Peyer's patch (tissue), 4 donors: ENCODE measurements around the gene MTARC1. TPM values are rescaled to one million over a fixed set of nuclear protein-coding genes. Genes with fewer than 3 reads are reported as not detected.
A peak's percentile ranks its signal among the peaks of the same experiment; 100 is the strongest.

ENCODE experiments used
- DNase-seq, 3 donors: peaks; one replicate each; pipeline ENCODE4 v3.0.0-alpha.2; 2017 to 2019
- H3K27ac ChIP-seq, 4 donors: fragments of 200-600 bp; sonication (generic); one replicate each; pipeline ENCODE4 v1.5.1; 2016 to 2019
- H3K27me3 ChIP-seq, 2 donors: fragments of 200-600 bp; sonication (generic); one replicate each; pipeline ENCODE4 v1.5.1; 2019
- H3K36me3 ChIP-seq, 3 donors: fragments of 200-600 bp; sonication (generic); one replicate each; pipeline ENCODE4 v1.5.1; 2016 to 2019
- H3K4me1 ChIP-seq, 4 donors: fragments of 200-600 bp; sonication (generic); one replicate each; pipeline ENCODE4 v1.5.1; 2016 to 2019
- H3K4me3 ChIP-seq, 4 donors: fragments of 200-600 bp; sonication (generic); 1 replicate in 3 of 4; 2 replicates in 1 of 4; pipeline ENCODE4 v1.5.1; 2016 to 2019; ENCODE audit warnings: mild to moderate bottlenecking in 1 of 4
- H3K9me3 ChIP-seq, 4 donors: fragments of 200-600 bp; sonication (generic); one replicate each; pipeline ENCODE4 v1.5.1; 2016 to 2019; ENCODE audit warnings: mild to moderate bottlenecking in 1 of 4
- CTCF ChIP-seq, 6 experiments: fragments of 450-650 bp in 4 of 6; fragments of 200-600 bp in 2 of 6; sonication (generic) in 1 of 6; IDR thresholded peaks; one replicate each; pipeline ENCODE4 v1.5.1; 2017 to 2019; ENCODE audit warnings: antibody characterized with exemption in 6 of 6, mild to moderate bottlenecking in 3 of 6, moderate library complexity in 1 of 6
- POLR2A ChIP-seq, 2 donors: fragments of 450-650 bp; IDR thresholded peaks; one replicate each; pipeline ENCODE4 v1.5.1; 2017; ENCODE audit warnings: antibody characterized with exemption in 2 of 2, mild to moderate bottlenecking in 2 of 2, moderate library complexity in 2 of 2
- total RNA-seq, 4 donors: library from RNA; depleted of rRNA; stranded (reverse); fragments of >200 nt; gene quantifications; one replicate each; pipeline ENCODE4 v1.1.0, GENCODE V29; 2016

The MTARC1 gene
- total RNA-seq, 4 donors from 2014 or later: 3.3 to 7.8 (median 5.8) TPM

GRCh38 chr1:220809704-220810103, 23.0 kb downstream of the MTARC1 start:
- Histone ChIP-seq H3K4me1 (no peaks in the 10 kb centered on the region), H3K27ac (no peak overlapping the region), H3K4me3 (no peak overlapping the region), H3K27me3 (no peaks in the 10 kb centered on the region), H3K9me3 (no peaks in the 10 kb centered on the region), H3K36me3 (no peaks in the 10 kb centered on the region)
- TF ChIP-seq CTCF (IDR thresholded peaks at IDR 0.05): no peak
- no peak for TF ChIP-seq POLR2A (IDR thresholded peaks at IDR 0.05)
- no peak for DNase-seq

- no peaks in the 10 kb centered on the region for H3K4me1 ChIP-seq
- DNase-seq: peak; percentile 65 to 88 (median 72)
- H3K9me3 ChIP-seq: no peaks in the 10 kb centered on the region
- no peak overlapping the region for H3K27ac ChIP-seq
- H3K27me3 ChIP-seq: no peaks in the 10 kb centered on the region
- no peak for TF ChIP-seq POLR2A (IDR thresholded peaks at IDR 0.05)
- TF ChIP-seq CTCF (IDR thresholded peaks at IDR 0.05): peak; percentile 50 to 86 (median 70)
- peak overlapping the region in 2 of 4 donors; percentile 12 to 32 for H3K4me3 ChIP-seq
- H3K36me3 ChIP-seq: no peaks in the 10 kb centered on the region
Observed at GRCh38 chr1:220810179-220810653, 23.5 kb downstream of the MTARC1 start.

- H3K4me1 ChIP-seq: no peaks in the 10 kb centered on the region
Observed at GRCh38 chr1:220810963-220811362, 24.2 kb downstream of the MTARC1 start.

GRCh38 chr1:220811695-220812094, 25.0 kb downstream of the MTARC1 start:
- no peak for DNase-seq
- Histone ChIP-seq H3K9me3 (no peaks in the 10 kb centered on the region), H3K36me3 (no peaks in the 10 kb centered on the region), H3K4me3 (no peak overlapping the region), H3K4me1 (no peaks in the 10 kb centered on the region), H3K27ac (no peak overlapping the region), H3K27me3 (no peaks in the 10 kb centered on the region)
- no peak for TF ChIP-seq CTCF (IDR thresholded peaks at IDR 0.05)
- no peak for TF ChIP-seq POLR2A (IDR thresholded peaks at IDR 0.05)

More at GRCh38 chr1:220810963-220811362, 24.2 kb downstream of the MTARC1 start:
- Histone ChIP-seq H3K27ac (no peak overlapping the region), H3K4me3 (no peak overlapping the region), H3K27me3 (no peaks in the 10 kb centered on the region), H3K9me3 (no peaks in the 10 kb centered on the region), H3K36me3 (no peaks in the 10 kb centered on the region)
- no peak for DNase-seq
- TF ChIP-seq POLR2A (IDR thresholded peaks at IDR 0.05) (no peak), CTCF (IDR thresholded peaks at IDR 0.05) (no peak)

GRCh38 chr1:220812308-220812707, 25.6 kb downstream of the MTARC1 start:
- TF ChIP-seq POLR2A (IDR thresholded peaks at IDR 0.05) (no peak), CTCF (IDR thresholded peaks at IDR 0.05) (no peak)
- Histone ChIP-seq H3K27me3 (no peaks in the 10 kb centered on the region), H3K4me3 (no peak overlapping the region), H3K4me1 (no peaks in the 10 kb centered on the region), H3K27ac (no peak overlapping the region), H3K9me3 (no peaks in the 10 kb centered on the region), H3K36me3 (no peaks in the 10 kb centered on the region)
- no peak for DNase-seq

- Histone ChIP-seq H3K36me3 (no peaks in the 10 kb centered on the region), H3K9me3 (no peaks in the 10 kb centered on the region), H3K4me3 (no peak overlapping the region), H3K27ac (no peak overlapping the region), H3K4me1 (no peaks in the 10 kb centered on the region), H3K27me3 (no peaks in the 10 kb centered on the region)
- DNase-seq: no peak
- no peak for TF ChIP-seq POLR2A (IDR thresholded peaks at IDR 0.05)
- no peak for TF ChIP-seq CTCF (IDR thresholded peaks at IDR 0.05)
Observed at GRCh38 chr1:220813013-220813412, 26.3 kb downstream of the MTARC1 start.
